ENCODE results near the gene ANKRD63.

Gene ANKRD63

GRCh38 chr15:40283615-40284300, 894 bp upstream of the ANKRD63 start:
- peak in 2 of 42 donors; percentile 27 to 35 for DNase-seq
- intact Hi-C loops (cut with DNase I): no loop called here

- DNase-seq: peak in 10 of 42 donors; percentile 27 to 65 (median 50)
- intact Hi-C loops (cut with DNase I): no loop called here
Observed at GRCh38 chr15:40282147-40282868, 556 bp downstream of the ANKRD63 start.

GRCh38 chr15:40281801-40282146, 1.1 kb downstream of the ANKRD63 start:
- no peak for DNase-seq
- intact Hi-C loops (cut with DNase I): no loop called here

GRCh38 chr15:40281057-40281800, 1.6 kb downstream of the ANKRD63 start:
- intact Hi-C loops (cut with DNase I): no loop called here

GRCh38 chr15:40280260-40281056, 2.4 kb downstream of the ANKRD63 start:
- intact Hi-C loops (cut with DNase I): no loop called here
- DNase-seq: peak in 30 of 42 donors; percentile 32 to 75 (median 60)

More at GRCh38 chr15:40281057-40281800, 1.6 kb downstream of the ANKRD63 start:
- no peak for DNase-seq

- intact Hi-C loops (cut with DNase I): loop anchor here (5.0 kb wide), 1 partner anchor 143 kb away; no protein-coding TSS in a partner anchor
- DNase-seq: peak; percentile 51 to 91 (median 81)
Observed at GRCh38 chr15:40279437-40280141, 3.3 kb downstream of the ANKRD63 start.

- intact Hi-C loops (cut with DNase I): loop anchor here (5.0 kb wide), 1 partner anchor 144 kb away; no protein-coding TSS in a partner anchor
- DNase-seq: no peak
Observed at GRCh38 chr15:40278026-40278425, 4.8 kb downstream of the ANKRD63 start.

GRCh38 chr15:40277471-40277870, 5.4 kb downstream of the ANKRD63 start:
- DNase-seq: no peak
- intact Hi-C loops (cut with DNase I): loop anchor here (5.0 kb wide), 1 partner anchor 145 kb away; no protein-coding TSS in a partner anchor

GRCh38 chr15:40276927-40277326, 5.9 kb downstream of the ANKRD63 start:
- DNase-seq: no peak
- intact Hi-C loops (cut with DNase I): loop anchor here (5.0 kb wide), 1 partner anchor 145 kb away; no protein-coding TSS in a partner anchor

GRCh38 chr15:40275954-40276353, 6.9 kb downstream of the ANKRD63 start:
- DNase-seq: no peak
- intact Hi-C loops (cut with DNase I): loop anchor here (5.0 kb wide), 1 partner anchor 146 kb away; no protein-coding TSS in a partner anchor

- intact Hi-C loops (cut with DNase I): loop anchor here (5.0 kb wide), 1 partner anchor 147 kb away; no protein-coding TSS in a partner anchor
- DNase-seq: no peak
Observed at GRCh38 chr15:40275523-40275922, 7.3 kb downstream of the ANKRD63 start.

- peak; percentile 61 to 93 (median 85) for DNase-seq
- intact Hi-C loops (cut with DNase I): loop anchor here (5.0 kb wide), 2 partner anchors 148 to 227 kb away; no protein-coding TSS in a partner anchor
Observed at GRCh38 chr15:40274350-40275274, 8.3 kb downstream of the ANKRD63 start.

- intact Hi-C loops (cut with DNase I): loop anchor here (2.0 to 5.0 kb wide), 2 partner anchors 57 to 226 kb away; no protein-coding TSS in a partner anchor
- no peak for DNase-seq
Observed at GRCh38 chr15:40273428-40273827, 9.4 kb downstream of the ANKRD63 start.

GRCh38 chr15:40272485-40273056, 10.3 kb downstream of the ANKRD63 start:
- intact Hi-C loops (cut with DNase I): loop anchor here (2.0 to 5.0 kb wide), 2 partner anchors 56 to 225 kb away; no protein-coding TSS in a partner anchor

GRCh38 chr15:40271685-40272484, 11.0 kb downstream of the ANKRD63 start:
- DNase-seq: no peak
- intact Hi-C loops (cut with DNase I): loop anchor here (2.0 to 5.0 kb wide), 2 partner anchors 55 to 225 kb away; no protein-coding TSS in a partner anchor

More at GRCh38 chr15:40272485-40273056, 10.3 kb downstream of the ANKRD63 start:
- peak in 16 of 42 donors; percentile 41 to 80 (median 58) for DNase-seq

Measured in head of caudate nucleus (tissue), 42 donors.